Measurements from ENCODE around the gene ADK. TPM values are rescaled to one million over a fixed set of nuclear protein-coding genes. Genes with fewer than 3 reads are reported as not detected.
A peak's percentile ranks its signal among the peaks of the same experiment; 100 is the strongest.

Gene ADK
- total RNA-seq, 1 experiment from 2014 or later, result 26.8 TPM

- no peaks in the 10 kb centered on the region; the same call in 1 of the 2 replicates for H3K4me1 ChIP-seq (ENCODE audit: insufficient read depth, low read length)
- H3K4me2 ChIP-seq (ENCODE audit: insufficient read depth, insufficient read length, low read length), result no peak overlapping the region
- no peak overlapping the region for H2AK5ac ChIP-seq (ENCODE audit: insufficient read length, low read length)
- DNase-seq, result no peak
- H3K4me3 Mint-ChIP-seq, result no peak overlapping the region
- no peak overlapping the region for H3K14ac ChIP-seq (ENCODE audit: insufficient read depth, low read length)
- no peak overlapping the region for H3K4ac ChIP-seq (ENCODE audit: low read depth, low read length)
- no peaks in the 10 kb centered on the region for H3K23me2 ChIP-seq (ENCODE audit: insufficient read length, low read depth, low read length, poor library complexity, severe bottlenecking)
- H4K91ac ChIP-seq (ENCODE audit: insufficient read length, low read depth, low read length), result no peak overlapping the region
- no peaks in the 10 kb centered on the region for H3K27me3 ChIP-seq (ENCODE audit: insufficient read depth, low read length)
- H2BK15ac ChIP-seq (ENCODE audit: low read depth, low read length), result no peak overlapping the region
- H3K27me3 Mint-ChIP-seq (ENCODE audit: low read depth), result no peaks in the 10 kb centered on the region; the same call in 1 of the 2 replicates
- peaks cover 16 to 21% (median 19%) of the 10 kb centered on the region in 3 experiments for H3K36me3 Mint-ChIP-seq (ENCODE audit: insufficient read depth in 1 of 3, low read depth in 3 of 3)
- H4K5ac ChIP-seq (ENCODE audit: insufficient read length, low read depth, low read length), result no peak overlapping the region
- peaks cover 9 to 17% of the 10 kb centered on the region in 2 experiments for H3K9me3 Mint-ChIP-seq
- H3K9me3 ChIP-seq (ENCODE audit: control insufficient read depth, low read depth, low read length), result no peaks in the 10 kb centered on the region
- H3K79me2 ChIP-seq (ENCODE audit: insufficient read depth, low read length), result no peaks in the 10 kb centered on the region
- H2BK20ac ChIP-seq (ENCODE audit: low read depth, low read length, poor library complexity, severe bottlenecking), result no peak overlapping the region
- H3T11ph ChIP-seq (ENCODE audit: low read length), result no peak overlapping the region
- H4K20me1 ChIP-seq (ENCODE audit: control insufficient read depth, insufficient read depth, insufficient read length), result no peaks in the 10 kb centered on the region
- no peak overlapping the region for H2BK12ac ChIP-seq (ENCODE audit: insufficient read length, low read depth, low read length)
- H3K79me1 ChIP-seq (ENCODE audit: insufficient read depth, low read depth, low read length, poor library complexity, severe bottlenecking), result no peaks in the 10 kb centered on the region
- H3K27ac ChIP-seq (ENCODE audit: insufficient read length, low read depth, low read length), result no peak overlapping the region
- H4K8ac ChIP-seq (replicated peaks; ENCODE audit: insufficient read length, low read depth, low read length), result no peak overlapping the region
- TF ChIP-seq CTCF (conservative IDR thresholded peaks at IDR 0.05), result no peak
- H3K4me1 Mint-ChIP-seq, result peaks cover 49 to 52% of the 10 kb centered on the region in 2 experiments
- no peak overlapping the region for H3K23ac ChIP-seq (ENCODE audit: insufficient read length, low read depth, low read length)
- H2BK5ac ChIP-seq (ENCODE audit: insufficient read length, low read length), result no peak overlapping the region
- H3K27ac Mint-ChIP-seq, result peak overlapping the region in 2 of 3 experiments; percentile 66 to 81; a peak in 4 of 7 replicates
- H2BK120ac ChIP-seq (ENCODE audit: low read depth, low read length, poor library complexity, severe bottlenecking), result no peak overlapping the region
- no peak overlapping the region for H3K9ac ChIP-seq (ENCODE audit: extremely low read depth, insufficient read length, low read length)
- no peak overlapping the region for H3K18ac ChIP-seq (ENCODE audit: insufficient read length, low read depth, low read length)
- H2AFZ ChIP-seq (ENCODE audit: low read length), result no peak overlapping the region
- H3K56ac ChIP-seq (ENCODE audit: insufficient read length, low read depth, low read length), result no peak overlapping the region
- no CpG with 5 or more reads among the region's 1 CpG for WGBS (ENCODE audit: extremely low coverage, insufficient read length, low lambda C conversion rate)
These were observed 268.5 kb downstream of the ADK start for GRCh38 chr10:74419491-74419951.
